Keratinocyte (primary cell): ENCODE results near the gene LRIG2. TPM values are rescaled to one million over a fixed set of nuclear protein-coding genes. Genes with fewer than 3 reads are reported as not detected.

Source experiments
- DNase-seq: peaks from one replicate; pipeline ENCODE4 v3.0.0-alpha.2; 2011; ENCODE audit warnings: low read depth, missing footprints, low spot score
- FAIRE-seq: peaks from 2 replicates; lab custom pipeline; 2011; peaks lifted over from hg19 to GRCh38; lab: Jason Lieb, UNC
- H2AFZ ChIP-seq: 2 replicates; pipeline ENCODE4 v1.6.0; 2012; ENCODE audit warnings: low read length, control low read depth, inconsistent platforms; ENCODE audit not compliant: control insufficient read depth
- H3K27ac ChIP-seq: 2 replicates; pipeline ENCODE4 v1.5.1; 2011; ENCODE audit warnings: low read length; ENCODE audit not compliant: control insufficient read depth, insufficient read depth
- H3K27me3 ChIP-seq: 3 replicates; pipeline ENCODE4 v1.6.0; 2011; ENCODE audit warnings: low read length; ENCODE audit not compliant: control insufficient read depth, insufficient read depth; ENCODE audit errors: extremely low read depth
- H3K36me3 ChIP-seq, 2 experiments: 2 replicates in 1 of 2; 3 replicates in 1 of 2; pipeline ENCODE4 v1.5.1; 2011; ENCODE audit warnings: low read length in 2 of 2, mild to moderate bottlenecking in 1 of 2; ENCODE audit not compliant: control insufficient read depth in 2 of 2, insufficient read depth in 2 of 2; ENCODE audit errors: extremely low read depth in 1 of 2
- H3K4me1 ChIP-seq: 3 replicates; pipeline ENCODE4 v1.5.1; 2011; ENCODE audit warnings: low read length; ENCODE audit not compliant: control insufficient read depth, insufficient read depth; ENCODE audit errors: extremely low read depth
- H3K4me2 ChIP-seq: 3 replicates; pipeline ENCODE4 v1.6.0; 2011; ENCODE audit warnings: low read depth, low read length; ENCODE audit not compliant: control insufficient read depth, insufficient read depth; ENCODE audit errors: extremely low read depth
- H3K4me3 ChIP-seq, 3 experiments: fragments of 200-600 bp in 1 of 3; sonication (generic) in 1 of 3; 2 replicates in 2 of 3; 3 replicates in 1 of 3; pipeline ENCODE4 v1.5.1; 2011 to 2016; ENCODE audit warnings: low read length in 3 of 3, mild to moderate bottlenecking in 3 of 3, control low read depth in 2 of 3, inconsistent platforms in 1 of 3, low read depth in 1 of 3, mixed read lengths in 1 of 3, mixed run types in 1 of 3, moderate library complexity in 1 of 3; ENCODE audit not compliant: control insufficient read depth in 2 of 3, insufficient read depth in 2 of 3; ENCODE audit errors: extremely low read depth in 1 of 3
- H3K79me2 ChIP-seq: 2 replicates; pipeline ENCODE4 v1.6.0; 2012; ENCODE audit warnings: low read length; ENCODE audit not compliant: control insufficient read depth, insufficient read depth
- H3K9ac ChIP-seq: 3 replicates; pipeline ENCODE4 v1.6.0; 2011; ENCODE audit warnings: low read length; ENCODE audit not compliant: control insufficient read depth, insufficient read depth; ENCODE audit errors: extremely low read depth
- H3K9me1 ChIP-seq: 3 replicates; pipeline ENCODE4 v1.6.0; 2011; ENCODE audit warnings: low read length; ENCODE audit not compliant: control insufficient read depth, insufficient read depth; ENCODE audit errors: extremely low read depth
- H3K9me3 ChIP-seq: 2 replicates; pipeline ENCODE4 v1.5.1; 2012; ENCODE audit warnings: low read depth, low read length; ENCODE audit not compliant: control insufficient read depth
- H4K20me1 ChIP-seq: 3 replicates; pipeline ENCODE4 v1.6.0; 2011; ENCODE audit warnings: low read length; ENCODE audit not compliant: control insufficient read depth, insufficient read depth; ENCODE audit errors: extremely low read depth
- CTCF ChIP-seq, 3 experiments: IDR thresholded peaks in 1 of 3; conservative IDR thresholded peaks in 1 of 3; optimal IDR thresholded peaks in 1 of 3; 2 replicates in 2 of 3; 3 replicates in 1 of 3; pipeline versions ENCODE3 to v1.5.1; 2011; ENCODE audit warnings: low read length in 3 of 3, mild to moderate bottlenecking in 3 of 3, moderate library complexity in 2 of 3, control low read depth in 1 of 3, inconsistent platforms in 1 of 3; ENCODE audit not compliant: insufficient read depth in 2 of 3; ENCODE audit errors: extremely low read depth in 1 of 3
- EZH2 ChIP-seq: IDR thresholded peaks from one replicate; pipeline ENCODE4 v1.6.1; 2012; ENCODE audit warnings: inconsistent platforms, mild to moderate bottlenecking, low read length, moderate library complexity
- dilution Hi-C: fragments of 300-500 bp; cut with MboI; formaldehyde crosslinking; loops from one replicate; pipeline ENCODE4 v1.7.0; 2020; ENCODE audit warnings: low sequenced_read_pairs; ENCODE audit not compliant: extremely low pct_ligation_motif_present
- polyA plus RNA-seq, 5 experiments: library from polyadenylated mRNA; depleted of rRNA in 3 of 5; stranded (reverse) in 3 of 5; stranded (forward) in 1 of 5; unstranded in 1 of 5; fragments of >200 nt; gene quantifications; 1 replicate in 1 of 5; 2 replicates in 3 of 5; 3 replicates in 1 of 5; pipeline versions ENCODE4 v1.2.1 to v1.2.3, GENCODE V29; 2011 to 2012; ENCODE audit warnings: missing spikeins in 2 of 5, low read depth in 1 of 5, low replicate concordance in 1 of 5

The LRIG2 gene
- polyA plus RNA-seq, 1 donor (not counting 4 experiments of a cell fraction or from before 2014, with no cell fraction given): 12.5 TPM

- no peak overlapping the region for H3K4me3 ChIP-seq
- no peaks in the 10 kb centered on the region for H3K9me3 ChIP-seq
- no peaks in the 10 kb centered on the region for H3K27me3 ChIP-seq
- DNase-seq (no peak), FAIRE-seq (no peak)
- H3K4me2 ChIP-seq: no peak overlapping the region
- H3K4me1 ChIP-seq: peaks cover 22% of the 10 kb centered on the region
- H3K36me3 ChIP-seq: no peaks in the 10 kb centered on the region
- TF ChIP-seq CTCF (optimal IDR thresholded peaks at IDR 0.05 in 1 of 3, IDR thresholded peaks at IDR 0.05 in 1 of 3, conservative IDR thresholded peaks at IDR 0.05 in 1 of 3; ENCODE audit: extremely low read depth in 1 of 3, insufficient read depth in 2 of 3, low read length in 3 of 3) (no peak), EZH2 (no peak)
- no peak overlapping the region for H2AFZ ChIP-seq
- no peak overlapping the region for H3K27ac ChIP-seq
- dilution Hi-C loops: no loop called here
- no peaks in the 10 kb centered on the region for H3K79me2 ChIP-seq
- H3K9me1 ChIP-seq: no peaks in the 10 kb centered on the region
- no peak overlapping the region for H3K9ac ChIP-seq
- H4K20me1 ChIP-seq: no peaks in the 10 kb centered on the region
These were observed 26.4 kb upstream of the LRIG2 start for GRCh38 chr1:113046569-113046968.

GRCh38 chr1:113048064-113048463, 24.9 kb upstream of the LRIG2 start:
- Histone ChIP-seq H3K36me3 (no peaks in the 10 kb centered on the region), H3K9me1 (no peaks in the 10 kb centered on the region), H3K79me2 (no peaks in the 10 kb centered on the region), H3K27ac (no peak overlapping the region), H3K4me3 (no peak overlapping the region), H3K9ac (no peak overlapping the region), H3K27me3 (no peaks in the 10 kb centered on the region), H2AFZ (no peak overlapping the region), H3K4me2 (no peak overlapping the region), H4K20me1 (no peaks in the 10 kb centered on the region), H3K9me3 (no peaks in the 10 kb centered on the region), H3K4me1 (peaks cover 7% of the 10 kb centered on the region)
- FAIRE-seq (no peak), DNase-seq (no peak)
- dilution Hi-C loops: no loop called here
- no peak for TF ChIP-seq EZH2
- TF ChIP-seq CTCF (optimal IDR thresholded peaks at IDR 0.05 in 1 of 3, IDR thresholded peaks at IDR 0.05 in 1 of 3, conservative IDR thresholded peaks at IDR 0.05 in 1 of 3; ENCODE audit: extremely low read depth in 1 of 3, insufficient read depth in 2 of 3, low read length in 3 of 3): no peak
